Karpas-422 (cell line): ENCODE data around the gene ZNF319. TPM values are rescaled to one million over a fixed set of nuclear protein-coding genes. Genes with fewer than 3 reads are reported as not detected.

ENCODE experiments used
- DNase-seq: peaks from one replicate; pipeline ENCODE4 v3.0.0-alpha.2; 2015
- H2AFZ ChIP-seq: fragments of 200-600 bp; sonication (generic); 2 replicates; pipeline ENCODE4 v1.6.1; 2014; ENCODE audit warnings: antibody characterized with exemption, low read length, mixed read lengths
- H3K27ac ChIP-seq: fragments of 200-600 bp; sonication (generic); 2 replicates; pipeline ENCODE4 v1.5.1; 2014; ENCODE audit warnings: mild to moderate bottlenecking, low read length, moderate library complexity
- H3K27me3 ChIP-seq: fragments of 200-600 bp; sonication (generic); 2 replicates; pipeline ENCODE4 v1.6.1; 2014; ENCODE audit warnings: low read length, mixed read lengths
- H3K36me3 ChIP-seq: fragments of 200-600 bp; sonication (generic); 2 replicates; pipeline ENCODE4 v1.6.1; 2014; ENCODE audit warnings: low read length, mixed read lengths; ENCODE audit not compliant: insufficient read depth
- H3K4me1 ChIP-seq: fragments of 200-600 bp; sonication (generic); 2 replicates; pipeline ENCODE4 v1.6.1; 2014; ENCODE audit warnings: mild to moderate bottlenecking, low read length, mixed read lengths
- H3K4me2 ChIP-seq: fragments of 200-600 bp; sonication (generic); 2 replicates; pipeline ENCODE4 v1.6.1; 2014; ENCODE audit warnings: low read length, low read depth, mild to moderate bottlenecking; ENCODE audit not compliant: poor library complexity, severe bottlenecking
- H3K4me3 ChIP-seq: fragments of 200-600 bp; sonication (generic); 2 replicates; pipeline ENCODE4 v1.5.1; 2014; ENCODE audit warnings: mild to moderate bottlenecking, antibody characterized with exemption, low read length, mixed read lengths
- H3K79me2 ChIP-seq: fragments of 200-600 bp; sonication (generic); 2 replicates; pipeline ENCODE4 v1.6.1; 2014; ENCODE audit warnings: mild to moderate bottlenecking, low read length, mixed read lengths
- H3K9ac ChIP-seq: fragments of 200-600 bp; sonication (generic); 2 replicates; pipeline ENCODE4 v1.6.0; 2014; ENCODE audit warnings: low read length
- H3K9me2 ChIP-seq: fragments of 200-600 bp; sonication (generic), shearing (Covaris generic); replicated peaks from 2 replicates; pipeline ENCODE4 v1.6.0; 2014; ENCODE audit warnings: mild to moderate bottlenecking, low read length, moderate library complexity; ENCODE audit not compliant: insufficient read depth
- H3K9me3 ChIP-seq: fragments of 300-700, 200-600 bp; sonication (generic); 2 replicates; pipeline ENCODE4 v1.6.1; 2014; ENCODE audit warnings: low read length, mixed read lengths
- H4K20me1 ChIP-seq: fragments of 200-600 bp; sonication (generic); 2 replicates; pipeline ENCODE4 v1.6.1; 2014; ENCODE audit warnings: mild to moderate bottlenecking, antibody characterized with exemption, low read length, low read depth; ENCODE audit not compliant: insufficient read depth
- total RNA-seq: library from RNA; depleted of rRNA; stranded (reverse); fragments of >200 nt; shearing (Covaris generic); gene quantifications from 2 replicates; pipeline ENCODE4 v1.2.3, GENCODE V29; 2014; ENCODE audit warnings: low replicate concordance

The ZNF319 gene
- total RNA-seq, 1 experiment from 2014 or later: 3.7 TPM

GRCh38 chr16:58032710-58033293, 32.3 kb upstream of the ZNF319 start:
- peak overlapping the region; percentile 96 for H3K27ac ChIP-seq

GRCh38 chr16:58031016-58031800, 30.7 kb upstream of the ZNF319 start:
- no peaks in the 10 kb centered on the region for H3K27me3 ChIP-seq

More at GRCh38 chr16:58032710-58033293, 32.3 kb upstream of the ZNF319 start:
- no peaks in the 10 kb centered on the region for H4K20me1 ChIP-seq
- H2AFZ ChIP-seq: no peak overlapping the region
- 0 out of 2 replicates have a peak overlapping the region, but pooled peaks have one; percentile 8 for H3K4me3 ChIP-seq
- no peak for DNase-seq
- peak overlapping the region; percentile 76 for H3K9ac ChIP-seq
- no peaks in the 10 kb centered on the region for H3K27me3 ChIP-seq
- H3K79me2 ChIP-seq: no peaks in the 10 kb centered on the region
- H3K4me1 ChIP-seq: peaks cover 66% of the 10 kb centered on the region
- H3K9me2 ChIP-seq: no peaks in the 10 kb centered on the region
- no peaks in the 10 kb centered on the region for H3K9me3 ChIP-seq
- H3K4me2 ChIP-seq: peak overlapping the region; percentile 89
- H3K36me3 ChIP-seq: no peaks in the 10 kb centered on the region

GRCh38 chr16:58030136-58030840, 29.8 kb upstream of the ZNF319 start:
- H3K27ac ChIP-seq: no peak overlapping the region
- H3K9ac ChIP-seq: no peak overlapping the region
- no peak overlapping the region for H3K4me2 ChIP-seq
- H3K79me2 ChIP-seq: no peaks in the 10 kb centered on the region
- no peaks in the 10 kb centered on the region for H3K9me3 ChIP-seq
- H3K36me3 ChIP-seq: no peaks in the 10 kb centered on the region
- H2AFZ ChIP-seq: no peak overlapping the region
- H4K20me1 ChIP-seq: no peaks in the 10 kb centered on the region
- peaks cover 66% of the 10 kb centered on the region for H3K4me1 ChIP-seq
- no peaks in the 10 kb centered on the region for H3K27me3 ChIP-seq
- no peak for DNase-seq
- H3K9me2 ChIP-seq: no peaks in the 10 kb centered on the region
- no peak overlapping the region for H3K4me3 ChIP-seq

More at GRCh38 chr16:58031016-58031800, 30.7 kb upstream of the ZNF319 start:
- Histone ChIP-seq H2AFZ (no peak overlapping the region), H3K4me1 (peaks cover 70% of the 10 kb centered on the region), H3K4me2 (no peak overlapping the region), H3K9me2 (no peaks in the 10 kb centered on the region), H4K20me1 (no peaks in the 10 kb centered on the region), H3K79me2 (no peaks in the 10 kb centered on the region), H3K36me3 (no peaks in the 10 kb centered on the region), H3K27ac (no peak overlapping the region), H3K4me3 (no peak overlapping the region), H3K9me3 (no peaks in the 10 kb centered on the region), H3K9ac (no peak overlapping the region)
- no peak for DNase-seq

- H4K20me1 ChIP-seq: no peaks in the 10 kb centered on the region
- no peaks in the 10 kb centered on the region for H3K9me2 ChIP-seq
- no peaks in the 10 kb centered on the region for H3K36me3 ChIP-seq
- DNase-seq: no peak
- H3K79me2 ChIP-seq: no peaks in the 10 kb centered on the region
- H2AFZ ChIP-seq: no peak overlapping the region
- H3K4me2 ChIP-seq: no peak overlapping the region
- H3K4me1 ChIP-seq: peaks cover 63% of the 10 kb centered on the region
- H3K27ac ChIP-seq: no peak overlapping the region
- H3K27me3 ChIP-seq: no peaks in the 10 kb centered on the region
- no peaks in the 10 kb centered on the region for H3K9me3 ChIP-seq
- no peak overlapping the region for H3K9ac ChIP-seq
- no peak overlapping the region for H3K4me3 ChIP-seq
Observed at GRCh38 chr16:58029410-58029809, 28.9 kb upstream of the ZNF319 start.

GRCh38 chr16:58028541-58029070, 28.1 kb upstream of the ZNF319 start:
- Histone ChIP-seq H3K9ac (no peak overlapping the region), H3K27me3 (no peaks in the 10 kb centered on the region), H2AFZ (no peak overlapping the region), H4K20me1 (no peaks in the 10 kb centered on the region), H3K4me3 (no peak overlapping the region), H3K4me1 (peaks cover 55% of the 10 kb centered on the region), H3K4me2 (no peak overlapping the region), H3K9me3 (no peaks in the 10 kb centered on the region), H3K27ac (no peak overlapping the region), H3K9me2 (no peaks in the 10 kb centered on the region), H3K36me3 (no peaks in the 10 kb centered on the region), H3K79me2 (no peaks in the 10 kb centered on the region)
- no peak for DNase-seq

GRCh38 chr16:58027916-58028455, 27.5 kb upstream of the ZNF319 start:
- Histone ChIP-seq H3K4me1 (peaks cover 49% of the 10 kb centered on the region), H2AFZ (no peak overlapping the region), H3K79me2 (no peaks in the 10 kb centered on the region), H3K27ac (no peak overlapping the region), H3K9me2 (no peaks in the 10 kb centered on the region), H3K27me3 (no peaks in the 10 kb centered on the region), H3K4me3 (no peak overlapping the region), H4K20me1 (no peaks in the 10 kb centered on the region), H3K36me3 (no peaks in the 10 kb centered on the region), H3K4me2 (no peak overlapping the region), H3K9ac (no peak overlapping the region), H3K9me3 (no peaks in the 10 kb centered on the region)
- no peak for DNase-seq

GRCh38 chr16:58027161-58027915, 26.9 kb upstream of the ZNF319 start:
- H3K9me2 ChIP-seq: no peaks in the 10 kb centered on the region
- H3K9ac ChIP-seq: no peak overlapping the region
- H3K4me3 ChIP-seq: peak overlapping the region; percentile 81; the same call in 1 of the 2 replicates
- no peaks in the 10 kb centered on the region for H3K27me3 ChIP-seq
- H3K36me3 ChIP-seq: no peaks in the 10 kb centered on the region
- H3K79me2 ChIP-seq: no peaks in the 10 kb centered on the region
- no peak overlapping the region for H3K27ac ChIP-seq
- no peaks in the 10 kb centered on the region for H3K9me3 ChIP-seq
- DNase-seq: no peak
- H4K20me1 ChIP-seq: no peaks in the 10 kb centered on the region
- peak overlapping the region; percentile 93 for H3K4me2 ChIP-seq
- H2AFZ ChIP-seq: no peak overlapping the region
- peaks cover 42% of the 10 kb centered on the region for H3K4me1 ChIP-seq
